NCI-H128 (cell line): ENCODE results near the gene SUCLG2.
A peak's percentile ranks its signal among the peaks of the same experiment; 100 is the strongest.

Experiments used
- DNase-seq: peaks from one replicate; lab custom pipeline; 2025; ENCODE audit not compliant: unreplicated experiment; lab: John Stamatoyannopoulos, UW

The SUCLG2 gene, protein sequence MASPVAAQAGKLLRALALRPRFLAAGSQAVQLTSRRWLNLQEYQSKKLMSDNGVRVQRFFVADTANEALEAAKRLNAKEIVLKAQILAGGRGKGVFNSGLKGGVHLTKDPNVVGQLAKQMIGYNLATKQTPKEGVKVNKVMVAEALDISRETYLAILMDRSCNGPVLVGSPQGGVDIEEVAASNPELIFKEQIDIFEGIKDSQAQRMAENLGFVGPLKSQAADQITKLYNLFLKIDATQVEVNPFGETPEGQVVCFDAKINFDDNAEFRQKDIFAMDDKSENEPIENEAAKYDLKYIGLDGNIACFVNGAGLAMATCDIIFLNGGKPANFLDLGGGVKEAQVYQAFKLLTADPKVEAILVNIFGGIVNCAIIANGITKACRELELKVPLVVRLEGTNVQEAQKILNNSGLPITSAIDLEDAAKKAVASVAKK

DNA sequence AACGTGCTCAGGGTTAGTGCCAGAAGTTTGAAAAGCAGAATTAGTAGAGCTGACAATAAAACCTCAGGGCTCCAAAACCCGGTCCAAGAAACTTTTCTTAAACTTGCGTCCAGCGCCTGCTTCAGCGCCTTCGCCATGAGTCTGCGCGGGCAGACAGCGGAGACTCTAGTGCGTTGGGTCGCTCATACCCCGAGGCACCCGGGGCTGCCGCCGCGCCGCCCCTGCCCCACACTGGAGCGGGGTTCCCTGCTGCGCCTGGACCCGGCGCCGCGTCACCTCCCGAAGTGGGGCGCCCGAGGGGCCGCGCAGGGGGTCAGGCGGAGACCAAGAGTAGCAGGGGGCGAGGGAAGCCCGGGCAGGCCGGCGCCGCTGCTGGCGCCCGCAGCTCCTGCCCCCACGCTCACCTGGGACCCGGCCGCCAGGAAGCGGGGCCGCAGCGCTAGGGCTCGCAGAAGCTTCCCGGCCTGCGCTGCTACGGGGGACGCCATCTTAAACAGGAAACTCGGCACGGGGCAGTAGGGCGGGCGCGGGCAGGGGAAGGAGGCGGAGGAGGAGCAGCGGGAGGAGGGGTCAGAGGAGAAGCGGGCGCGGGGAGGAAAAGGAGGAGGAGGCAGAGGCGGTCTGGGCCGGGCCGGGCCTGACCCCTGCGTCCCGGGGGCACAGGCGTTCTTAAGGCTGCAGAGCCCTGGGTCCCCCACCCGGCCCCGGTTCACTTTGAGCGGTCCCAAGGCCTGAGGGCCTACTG lies at the start of gene SUCLG2:
Gene SUCLG2, minus strand, starts transcription at position 514 of the 745 bp plus-strand sequence. Its CDS starts 26 bp downstream, at position 488.
- DNase-seq = peak; percentile 14

DNA sequence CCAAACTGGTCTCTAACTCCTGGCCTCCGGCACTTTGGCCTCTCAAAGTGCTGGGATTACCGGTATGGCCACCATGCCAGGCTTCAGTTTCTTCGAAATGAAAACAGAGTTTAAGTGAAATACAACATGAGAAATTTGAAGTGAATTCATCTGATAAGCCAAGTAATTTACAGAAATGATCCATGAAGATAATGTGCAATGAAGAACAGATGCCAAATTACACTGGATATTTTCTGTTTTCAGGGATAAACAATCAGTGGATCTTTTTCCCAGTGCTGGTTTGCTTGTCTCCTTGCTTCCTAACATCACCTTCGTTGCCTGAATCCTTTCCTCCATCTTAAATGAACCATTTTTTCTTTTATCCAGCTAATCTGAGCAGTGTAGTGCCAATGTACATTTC lies 46.2 kb upstream of the SUCLG2 start:
- no peak for DNase-seq

DNA sequence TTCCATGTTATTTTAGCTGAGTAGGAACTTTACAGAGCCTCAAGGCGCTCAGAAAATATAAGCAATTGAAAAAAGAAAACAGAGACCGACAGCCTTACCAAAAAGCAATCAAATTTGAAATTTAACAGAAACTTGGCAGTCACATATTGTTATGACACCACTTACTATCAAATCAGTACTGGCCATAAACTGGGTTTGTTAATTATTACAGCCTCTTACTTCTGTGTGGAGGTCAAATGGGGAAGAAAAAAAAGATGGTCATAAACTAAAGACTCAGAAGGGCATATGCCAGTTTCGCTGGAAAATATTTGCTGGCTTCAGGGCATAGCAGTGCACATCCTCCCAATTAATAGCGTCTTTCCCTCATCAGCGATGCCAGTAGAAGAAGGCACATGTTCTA lies 45.5 kb upstream of the SUCLG2 start:
- no peak for DNase-seq

DNA sequence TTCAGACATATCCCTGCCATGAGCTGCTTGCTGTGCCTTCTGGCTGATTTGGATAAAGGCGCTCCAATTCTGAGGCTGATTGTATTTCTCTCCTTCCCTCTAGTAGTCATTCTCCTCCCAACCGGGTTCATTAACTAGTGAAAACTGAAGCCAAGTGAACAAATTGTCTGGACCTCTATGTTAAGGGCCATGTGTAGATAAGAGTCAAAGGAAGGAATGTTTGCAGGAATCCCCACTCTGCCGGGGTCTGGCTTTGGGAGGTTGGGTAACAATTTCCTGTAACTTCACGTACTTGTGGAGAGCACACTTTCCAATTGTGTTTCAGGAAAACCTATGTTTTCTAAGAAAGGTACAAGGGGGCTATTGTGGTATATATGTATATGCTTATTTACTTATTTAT lies 38.2 kb upstream of the SUCLG2 start:
- no peak for DNase-seq

DNA sequence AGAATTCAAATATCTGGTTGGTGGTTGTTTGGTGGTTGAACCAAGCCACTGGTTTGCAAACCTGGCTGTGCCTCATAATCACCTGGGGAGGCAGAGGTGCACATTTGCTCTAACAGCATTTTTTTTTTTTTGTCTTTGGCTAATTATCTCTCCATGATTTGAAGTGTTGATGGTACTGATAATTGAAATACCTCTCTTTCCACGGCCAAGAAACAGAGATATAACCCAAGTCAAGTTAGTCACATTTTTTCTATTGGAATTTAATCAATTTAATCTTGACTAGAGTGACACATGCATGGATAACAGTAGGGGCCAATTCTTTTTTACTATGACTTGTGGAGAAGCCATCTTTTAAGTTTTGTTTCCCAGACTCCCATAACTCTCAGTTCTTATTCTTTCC lies 37.5 kb upstream of the SUCLG2 start:
- DNase-seq = no peak

DNA sequence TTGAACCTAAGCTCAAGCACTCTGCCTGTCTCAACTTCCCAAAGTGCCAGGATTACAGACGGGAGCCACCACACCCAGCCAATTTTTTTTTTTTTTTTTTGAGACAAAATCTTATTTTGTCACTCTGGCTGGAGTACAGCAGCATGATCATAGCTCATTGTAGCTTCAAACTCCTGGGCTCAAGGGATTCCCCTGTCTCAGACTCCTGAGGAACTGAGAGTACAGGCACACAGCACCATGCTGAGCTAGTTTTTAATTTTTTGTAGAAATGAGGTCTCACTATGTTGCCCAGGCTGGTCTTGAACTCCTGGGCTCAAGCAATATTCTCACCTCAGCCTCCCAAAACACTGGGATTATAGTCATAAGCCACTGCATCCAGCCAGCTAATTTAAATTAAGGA lies 36.8 kb upstream of the SUCLG2 start:
- no peak for DNase-seq

DNA sequence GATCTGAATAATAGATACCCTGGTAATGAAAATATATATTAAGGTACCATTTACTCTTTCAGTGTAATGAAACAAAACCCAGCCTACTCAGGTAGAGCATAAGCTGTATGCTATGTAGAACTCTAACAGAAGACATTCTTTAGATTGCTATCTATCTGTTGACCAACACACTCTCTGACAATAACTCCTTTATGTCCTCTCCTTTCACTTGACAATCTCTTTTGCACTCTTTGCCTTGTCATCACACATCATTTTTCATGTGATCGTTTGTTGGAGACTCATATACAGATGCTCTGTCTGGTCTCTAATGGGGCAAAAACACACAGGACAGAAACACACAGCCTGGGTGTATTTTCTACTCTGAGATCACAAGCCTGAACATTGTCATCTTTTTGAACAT lies 35.4 kb upstream of the SUCLG2 start:
- DNase-seq = no peak

DNA sequence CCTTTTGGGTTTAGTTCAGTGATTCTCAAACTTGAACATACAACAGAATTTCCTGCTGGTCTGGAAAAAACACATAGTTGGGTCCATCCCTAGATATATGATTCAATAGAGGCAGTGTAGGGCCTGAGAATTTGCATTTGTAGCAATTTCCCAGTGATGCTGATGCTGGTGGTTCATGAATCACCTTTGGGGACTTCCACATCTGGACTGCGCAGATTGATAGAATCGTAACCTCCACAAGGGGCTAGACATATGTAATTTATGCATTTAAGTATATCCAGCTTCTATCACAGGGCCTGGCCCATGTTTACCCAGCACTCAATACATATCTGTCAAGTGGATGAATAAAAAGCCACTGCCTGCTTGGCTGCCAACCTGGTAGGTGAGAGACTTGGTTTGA lies 33.8 kb upstream of the SUCLG2 start:
- DNase-seq = no peak

DNA sequence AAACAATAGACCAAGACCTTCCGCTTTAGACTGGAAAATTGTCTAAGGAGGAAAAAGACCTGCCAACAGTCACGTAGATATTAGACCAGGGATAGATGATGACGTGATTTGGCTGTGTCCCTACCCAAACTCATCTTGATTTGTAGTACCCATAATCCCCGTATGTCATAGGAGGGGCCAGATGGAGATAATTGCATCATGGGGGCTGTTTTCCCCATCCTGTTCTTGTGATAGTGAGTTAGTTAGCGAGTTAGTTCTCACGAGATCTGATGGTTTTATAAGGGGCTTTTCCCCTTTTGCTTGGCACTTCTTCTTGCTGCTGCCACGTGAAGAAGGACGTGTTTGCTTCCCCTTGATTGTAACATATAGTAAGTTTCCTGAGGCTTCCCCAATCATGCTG lies 31.7 kb upstream of the SUCLG2 start:
- no peak for DNase-seq

DNA sequence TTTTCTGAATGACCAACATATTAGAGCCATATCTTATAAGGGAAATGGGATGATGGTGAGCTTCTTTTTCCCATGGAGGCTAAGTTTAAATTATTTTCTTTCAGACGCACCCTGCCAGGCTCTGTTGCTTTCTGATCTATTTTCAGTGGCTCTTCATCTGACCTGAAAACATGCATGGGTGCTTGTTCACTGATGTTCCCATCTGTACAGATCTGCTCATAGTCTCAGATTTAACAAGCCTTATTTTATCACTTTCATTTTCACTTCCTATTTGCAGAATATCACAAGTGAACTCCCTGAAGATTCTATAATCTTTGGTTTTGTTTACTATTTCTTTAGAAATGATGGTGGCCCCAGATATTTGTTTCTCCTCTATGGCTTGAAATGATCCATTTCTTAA lies 31.1 kb upstream of the SUCLG2 start:
- DNase-seq = no peak

DNA sequence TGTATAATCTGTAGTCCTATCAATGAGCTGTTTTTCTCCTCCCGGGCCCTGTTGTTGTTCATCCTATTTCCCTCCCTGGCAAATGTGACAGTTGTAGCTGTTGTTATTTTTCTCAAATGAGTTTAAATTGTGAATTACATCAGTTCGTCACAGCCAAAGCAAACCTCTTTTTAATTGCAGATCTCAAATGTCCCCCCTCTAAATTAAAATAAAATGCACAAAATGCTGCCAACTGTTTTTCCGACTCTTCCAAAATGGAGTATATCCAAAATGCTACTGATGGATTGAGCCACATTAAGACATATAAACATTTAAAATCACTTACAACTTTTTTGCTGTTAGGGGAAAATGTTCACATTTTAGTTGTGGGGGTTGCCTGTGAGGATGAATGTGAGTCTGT lies 29.8 kb upstream of the SUCLG2 start:
- DNase-seq = no peak

DNA sequence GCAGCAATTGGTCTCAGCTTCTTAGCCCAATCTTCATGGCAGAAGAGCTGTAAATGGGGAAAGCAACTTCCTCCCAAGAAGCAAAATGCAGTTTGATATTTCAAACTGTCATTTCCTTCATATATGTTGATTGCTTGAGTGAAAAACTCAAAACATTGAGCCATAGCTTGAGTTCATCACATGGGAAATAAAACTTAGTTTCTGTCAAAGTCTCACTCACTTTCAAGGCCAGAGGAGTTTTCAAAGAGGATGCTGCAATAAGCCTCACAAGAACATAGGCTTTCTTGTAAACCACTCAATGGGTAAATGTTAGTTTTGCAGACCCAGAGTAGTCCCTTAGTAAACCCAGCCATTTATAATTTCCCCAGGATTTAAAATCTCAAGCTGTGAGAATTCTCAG lies 29.1 kb upstream of the SUCLG2 start:
- DNase-seq = no peak

DNA sequence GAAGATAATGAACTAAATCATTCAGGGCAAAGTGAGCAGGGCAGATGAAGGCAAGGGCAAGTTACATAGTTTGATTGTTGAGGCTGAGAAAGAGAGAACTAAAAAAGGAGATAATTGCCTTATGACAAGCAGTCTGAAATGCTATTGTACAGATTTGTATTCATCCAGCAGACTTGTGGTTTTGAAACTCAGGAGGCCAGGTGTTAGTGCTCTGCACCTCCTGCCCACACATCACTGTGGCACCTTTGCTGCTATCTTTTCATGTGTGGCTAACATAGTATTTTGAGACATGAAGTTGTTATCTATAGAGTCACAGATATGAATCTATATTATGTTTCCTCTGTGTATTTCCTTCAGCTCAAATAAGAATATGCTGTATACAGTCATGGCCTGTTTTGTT lies 24.3 kb upstream of the SUCLG2 start:
- DNase-seq = no peak

DNA sequence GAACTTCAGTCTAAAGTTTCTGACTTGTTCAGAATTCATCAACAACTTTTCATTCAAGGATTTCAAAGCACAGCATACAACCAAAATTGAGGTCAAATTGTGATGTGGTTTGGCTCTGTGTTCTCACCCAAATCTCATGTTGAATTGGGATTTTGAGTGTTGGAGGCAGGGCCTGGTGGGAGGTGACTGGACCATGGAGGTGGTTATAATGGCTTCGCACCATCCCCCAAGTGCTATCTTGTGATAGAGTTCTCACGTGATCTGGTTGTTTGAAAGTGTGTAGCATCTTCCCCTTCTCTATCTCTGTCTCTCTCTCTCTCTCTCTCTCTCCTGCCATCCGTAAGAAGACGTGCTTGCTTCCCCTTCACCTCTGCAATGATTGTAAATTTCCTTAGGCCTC lies 19.6 kb upstream of the SUCLG2 start:
- DNase-seq = no peak

DNA sequence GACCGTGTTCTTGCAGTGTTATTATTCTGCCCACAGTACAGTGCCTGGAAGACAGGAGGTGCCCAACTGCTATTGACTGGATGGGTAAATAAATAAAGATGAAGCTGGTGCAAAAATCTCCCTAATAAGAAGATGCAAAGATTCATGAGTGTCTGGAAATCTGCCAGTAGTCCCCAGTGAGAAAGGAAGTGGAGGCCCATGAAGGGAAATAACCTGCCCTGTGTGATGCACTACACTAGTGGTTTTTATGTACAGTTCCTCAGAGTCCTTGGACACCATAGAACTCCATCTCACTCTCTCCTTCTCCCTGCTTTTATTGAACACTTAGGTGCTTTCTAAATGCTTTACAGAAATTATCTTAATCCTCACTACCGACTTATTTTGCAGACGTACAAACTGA lies 8.3 kb upstream of the SUCLG2 start:
- no peak for DNase-seq

DNA sequence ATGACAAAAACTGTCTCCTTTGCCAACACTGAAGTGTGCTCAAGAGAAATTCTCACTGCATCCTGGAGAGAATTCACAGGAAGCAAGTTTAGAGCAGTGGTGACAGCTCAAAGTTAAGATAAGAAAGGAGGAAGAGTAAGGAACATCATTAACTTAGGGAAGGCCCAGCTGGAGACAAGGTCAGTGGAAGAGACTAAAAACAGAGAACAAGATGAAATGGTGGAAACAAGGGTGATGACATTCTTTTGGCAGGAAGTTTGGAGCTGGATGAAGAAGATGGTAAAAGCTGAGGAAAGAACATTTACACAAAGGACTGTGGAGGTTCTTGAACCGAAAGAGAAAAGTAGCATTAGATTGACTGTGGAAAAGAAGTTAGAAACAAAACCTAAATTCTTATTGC lies 6.7 kb upstream of the SUCLG2 start:
- no peak for DNase-seq

DNA sequence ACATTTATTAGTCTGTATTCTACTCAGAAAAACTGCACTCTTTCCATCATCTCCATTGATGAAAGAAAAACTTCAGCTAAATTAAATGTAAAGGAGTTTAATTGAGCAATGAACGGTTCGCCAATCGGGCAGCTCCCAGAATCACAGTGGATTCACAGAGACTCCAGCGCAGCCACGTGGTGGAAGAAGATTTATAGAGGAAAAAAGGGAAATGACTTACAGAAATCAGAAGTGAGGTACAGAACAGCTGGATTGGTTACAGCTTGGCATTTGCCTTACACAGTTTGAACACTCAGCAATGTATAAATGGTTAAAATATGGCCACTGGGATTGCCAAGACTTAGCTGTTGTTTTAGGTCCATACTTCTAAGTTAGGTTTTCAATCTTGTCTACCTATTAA lies 2.8 kb upstream of the SUCLG2 start:
- DNase-seq = no peak

DNA sequence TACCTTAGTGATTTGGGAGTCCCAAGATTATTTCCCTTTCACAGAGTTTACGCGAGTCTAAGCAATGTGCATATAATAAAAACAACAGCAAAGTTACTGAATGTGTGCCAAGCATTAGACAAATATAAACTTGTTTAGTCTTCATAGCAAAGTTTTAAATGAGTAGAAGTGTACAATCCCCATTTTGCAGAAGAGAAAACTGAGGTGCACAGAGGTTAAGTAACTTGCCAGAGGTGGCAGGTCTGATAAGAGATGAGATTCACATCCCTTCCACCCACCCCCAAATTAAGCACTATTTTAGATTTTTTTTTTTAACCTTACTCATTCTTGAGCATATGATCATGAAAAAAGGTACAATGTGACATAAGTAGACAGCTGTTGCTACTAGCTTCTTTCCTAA lies 2.2 kb upstream of the SUCLG2 start:
- DNase-seq = no peak

DNA sequence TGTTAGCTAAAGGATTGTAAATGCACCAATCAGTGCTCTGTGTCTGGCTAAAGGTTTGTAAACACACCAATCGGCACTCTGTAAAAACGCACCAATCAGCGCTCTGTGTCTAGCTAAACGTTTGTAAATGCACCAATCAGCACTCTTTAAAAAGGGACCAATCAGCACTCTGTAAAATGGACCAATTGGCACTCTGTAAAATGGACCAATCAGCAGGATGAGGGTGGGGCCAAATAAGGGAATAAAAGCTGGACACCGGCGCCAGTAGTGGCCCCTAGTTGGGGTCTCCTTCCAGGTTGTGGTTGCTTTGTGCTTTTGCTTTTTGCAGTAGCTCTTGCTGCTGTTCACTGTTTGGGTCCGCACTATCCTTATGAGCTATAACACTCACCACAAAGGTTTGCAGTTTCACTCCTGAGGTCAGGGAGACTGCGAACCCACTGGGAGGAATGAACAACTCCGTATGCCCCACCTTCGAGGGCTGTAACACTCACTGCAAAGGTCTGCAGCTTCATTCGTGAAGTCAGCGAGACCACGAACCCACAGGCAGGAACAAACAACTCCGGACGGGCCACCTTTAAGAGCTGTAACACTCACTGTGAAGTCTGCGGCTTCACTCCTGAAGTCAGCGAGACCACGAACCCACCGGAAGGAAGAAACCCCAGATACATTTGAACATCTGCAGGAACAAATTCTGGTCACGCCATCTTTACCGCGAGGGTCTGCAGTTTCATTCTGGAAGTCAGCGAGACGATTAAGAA lies 1.1 kb upstream of the SUCLG2 start:
- no peak for DNase-seq

DNA sequence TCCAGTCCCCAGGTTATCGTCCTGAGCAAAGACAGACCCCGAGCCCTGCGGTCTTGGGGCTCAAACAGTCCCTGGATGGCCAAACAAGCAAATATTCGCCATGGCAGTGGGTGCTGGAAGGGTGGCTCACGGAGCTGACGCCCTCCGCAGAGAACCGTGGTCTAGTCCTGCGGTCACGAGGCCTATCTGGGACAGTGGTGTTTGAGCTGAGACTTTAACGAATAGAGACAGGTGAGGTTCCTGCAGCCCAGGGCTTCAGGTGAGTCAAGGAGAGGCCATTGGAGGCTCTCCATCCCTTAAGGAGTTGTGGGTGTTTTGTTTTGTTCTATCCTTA lies 399 bp upstream of the SUCLG2 start:
- no peak for DNase-seq

DNA sequence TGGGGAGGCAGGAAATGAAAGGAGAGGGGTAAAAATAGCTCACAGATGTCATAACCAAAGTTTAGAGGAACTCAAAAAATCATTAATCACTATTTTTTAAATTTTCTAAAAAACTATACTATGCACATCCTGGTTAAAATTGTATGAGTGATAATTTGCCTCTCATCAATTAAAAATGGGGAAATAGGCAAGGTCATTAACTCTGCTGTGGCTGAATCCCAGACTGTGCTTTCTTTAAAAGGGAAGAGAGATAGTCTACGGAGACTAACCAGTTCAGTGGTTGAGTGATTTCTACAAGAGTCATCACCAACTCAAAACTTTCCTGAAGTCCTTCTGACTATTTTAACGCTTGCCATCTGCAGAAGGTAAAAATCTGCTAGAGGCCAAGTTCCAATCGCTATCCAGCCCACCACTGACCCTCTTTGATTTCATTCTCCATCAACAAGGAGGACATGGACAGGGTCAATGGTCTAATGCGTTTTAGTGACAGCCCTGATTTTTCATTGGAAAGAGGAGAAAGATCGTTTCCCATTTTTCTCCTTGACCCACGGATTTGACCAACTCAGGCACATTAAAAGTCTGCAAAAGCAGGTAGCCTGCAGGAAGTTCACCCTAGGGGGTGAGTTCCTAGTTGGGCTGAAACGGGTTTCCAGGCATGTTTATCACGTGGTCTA lies 850 bp downstream of the SUCLG2 start:
- DNase-seq = no peak
